H54 (cell line): ENCODE measurements around the gene PMCH.
A peak's percentile ranks its signal among the peaks of the same experiment; 100 is the strongest.
"Not testable (repeated sequence)": the region's sequence is repeated elsewhere in the genome, so short reads cannot be mapped to it uniquely, and the experiment has no call there.

ENCODE experiments used
- DNase-seq: peaks from one replicate; pipeline ENCODE4 v3.0.0; 2011; ENCODE audit warnings: low spot score, mixed read lengths; ENCODE audit not compliant: insufficient read length
- FAIRE-seq: peaks from 3 replicates; lab custom pipeline; 2011; peaks lifted over from hg19 to GRCh38; lab: Jason Lieb, UNC
- POLR2A ChIP-seq: IDR thresholded peaks from 2 replicates; pipeline ENCODE4 v1.6.1; 2011; ENCODE audit warnings: low read depth, mild to moderate bottlenecking, low read length

Gene PMCH

DNA sequence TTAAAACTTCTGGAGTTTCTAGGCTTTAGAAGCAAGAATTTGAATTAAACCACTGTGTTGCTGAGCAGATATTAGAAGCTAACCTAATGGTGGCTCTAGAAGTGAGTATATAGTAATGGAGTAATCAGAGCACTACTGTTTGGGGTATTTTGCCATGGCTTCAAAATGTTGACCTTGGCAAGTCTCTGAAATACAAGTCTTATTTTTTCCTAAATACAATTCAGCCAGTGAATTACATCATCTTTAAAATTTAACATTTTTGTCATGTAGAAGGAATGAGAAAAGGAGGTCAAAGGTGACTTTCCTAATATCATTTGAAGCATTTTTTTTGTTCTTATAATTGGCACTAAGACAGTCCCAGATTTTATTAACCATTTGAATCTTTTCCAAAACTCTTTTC, 25.2 kb downstream of the PMCH start:
- no peak for FAIRE-seq
- no peak for DNase-seq

DNA sequence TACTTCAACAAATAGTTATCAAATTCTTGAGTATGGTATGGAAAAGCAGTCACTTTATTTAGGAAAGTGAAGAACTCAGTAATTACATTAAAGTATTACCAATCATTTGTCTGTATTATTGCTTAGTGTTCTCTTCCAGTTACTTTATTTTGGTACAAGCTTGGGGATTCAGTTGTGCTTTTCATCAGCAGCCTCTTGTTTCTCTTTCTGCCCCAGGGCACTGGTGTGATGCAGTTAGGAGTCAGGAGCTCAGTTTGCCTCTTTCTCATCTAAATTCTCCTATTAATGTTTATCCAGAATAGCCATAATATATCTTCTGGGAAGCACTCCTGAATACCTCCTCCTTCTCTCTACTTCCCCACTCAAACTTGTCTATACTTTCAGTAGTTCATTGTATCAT, 25.7 kb downstream of the PMCH start:
- TF ChIP-seq POLR2A, result no peak
- no peak for FAIRE-seq
- no peak for DNase-seq

More for the DNA sequence above, 25.2 kb downstream of the PMCH start:
- TF ChIP-seq POLR2A, result no peak

DNA sequence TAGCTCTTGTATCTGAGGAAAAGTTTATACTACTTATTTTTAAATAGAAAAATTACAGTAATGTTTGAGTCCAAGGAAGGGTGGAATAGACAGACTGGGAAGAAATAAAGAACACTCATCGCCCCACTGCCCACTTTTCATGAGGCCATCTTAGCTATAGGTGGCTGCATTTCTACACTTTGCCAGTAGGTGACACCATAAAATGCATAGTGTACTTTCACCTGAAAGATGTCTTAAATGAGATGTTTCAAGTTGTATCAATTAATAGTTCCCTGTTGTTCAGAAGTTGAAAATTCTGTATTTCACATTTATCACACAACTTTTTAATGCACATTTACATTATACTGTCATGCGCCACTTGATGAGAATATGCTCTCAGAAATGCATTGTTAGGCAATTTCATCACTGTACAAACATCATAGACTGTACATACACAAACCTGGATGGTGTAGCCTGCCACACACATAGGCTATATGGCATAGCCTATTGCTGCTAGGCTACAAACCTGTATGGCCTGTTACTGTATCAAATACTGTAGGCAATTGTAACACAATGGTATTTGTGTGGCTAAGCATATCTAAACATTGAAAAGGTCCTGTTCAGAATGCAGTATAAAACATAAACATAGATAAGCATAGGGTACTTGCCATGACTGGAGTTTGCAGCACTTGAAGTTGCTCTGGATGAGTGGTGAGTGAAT, 27.6 kb downstream of the PMCH start:
- FAIRE-seq, result peak; percentile 60
- no peak for TF ChIP-seq POLR2A
- DNase-seq, result no peak

DNA sequence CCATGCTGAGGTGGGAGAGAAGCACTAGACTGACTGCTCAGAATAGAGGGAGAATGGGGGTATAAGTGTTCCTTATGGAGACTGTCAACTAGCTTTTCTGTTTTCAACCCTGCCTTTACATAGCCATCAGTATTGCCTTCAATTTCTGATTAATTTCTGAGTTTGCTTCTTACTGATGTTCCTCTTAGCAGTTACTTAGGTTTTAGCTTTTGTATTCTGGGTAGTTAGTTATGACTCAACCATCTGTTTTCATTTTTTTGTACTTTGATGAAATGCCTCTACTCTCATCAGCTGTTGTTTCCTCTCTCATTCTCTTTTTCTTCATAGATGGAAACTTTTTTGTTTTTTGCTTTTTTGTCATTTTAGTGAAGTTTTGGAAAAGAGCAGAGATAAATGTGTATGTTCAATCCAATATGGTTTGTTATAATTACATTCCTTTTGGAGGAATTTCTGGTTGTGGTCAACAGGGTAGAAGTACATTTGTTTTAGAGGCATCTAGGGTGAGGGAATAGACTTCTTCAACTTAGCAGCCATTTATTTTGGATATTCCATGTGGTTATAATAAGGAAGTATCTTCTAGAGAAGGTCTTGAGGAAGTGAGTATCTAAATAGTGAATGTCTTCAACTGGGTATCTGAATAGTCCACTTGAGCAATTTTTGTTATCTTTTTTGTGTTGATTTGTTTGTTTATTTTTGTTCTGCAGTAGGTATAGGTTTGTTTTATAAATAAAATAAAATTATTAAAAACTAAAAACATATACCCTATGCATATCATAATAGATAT, 29.6 kb downstream of the PMCH start:
- no peak for DNase-seq
- TF ChIP-seq POLR2A, result no peak
- no peak for FAIRE-seq

DNA sequence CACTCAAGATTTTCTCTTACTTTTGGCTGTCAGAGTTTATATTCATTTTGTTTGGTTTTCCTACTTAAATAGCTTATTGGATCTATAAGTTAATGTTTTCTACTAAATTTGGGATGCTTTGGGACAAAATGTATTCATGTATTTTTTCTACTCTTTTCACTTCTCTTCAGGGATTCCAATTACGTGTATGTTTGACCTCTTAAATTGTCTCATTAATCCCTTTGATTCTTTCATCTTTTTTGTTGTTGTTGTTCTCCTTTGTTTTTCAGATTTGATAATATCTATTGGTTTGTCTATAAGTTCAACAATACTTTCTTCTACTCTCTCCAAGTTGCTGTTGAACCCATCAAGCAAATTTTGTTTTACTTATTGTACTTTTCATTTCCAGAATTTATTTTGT, 34.2 kb downstream of the PMCH start:
- no peak for DNase-seq
- FAIRE-seq, result no peak
- no peak for TF ChIP-seq POLR2A

DNA sequence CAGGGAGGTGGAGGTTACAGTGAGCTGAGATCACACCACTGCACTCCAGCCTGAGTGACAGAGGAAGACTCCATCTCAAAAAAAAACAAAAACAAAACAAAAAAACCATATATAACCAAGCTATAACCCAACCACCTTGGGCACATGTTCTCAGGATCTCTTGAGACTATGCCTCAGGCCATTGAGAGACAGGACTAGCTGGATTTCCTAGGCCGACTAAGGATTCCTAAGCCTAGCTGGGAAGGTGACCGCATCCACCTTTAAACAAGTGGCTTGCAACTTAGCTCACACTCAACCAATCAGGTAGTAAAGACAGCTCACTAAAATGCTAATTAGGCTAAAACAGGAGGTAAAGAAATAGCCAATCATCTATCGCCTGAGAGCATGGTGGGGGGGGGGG, 42.4 kb downstream of the PMCH start:
- DNase-seq, FAIRE-seq: not testable (repeated sequence)

DNA sequence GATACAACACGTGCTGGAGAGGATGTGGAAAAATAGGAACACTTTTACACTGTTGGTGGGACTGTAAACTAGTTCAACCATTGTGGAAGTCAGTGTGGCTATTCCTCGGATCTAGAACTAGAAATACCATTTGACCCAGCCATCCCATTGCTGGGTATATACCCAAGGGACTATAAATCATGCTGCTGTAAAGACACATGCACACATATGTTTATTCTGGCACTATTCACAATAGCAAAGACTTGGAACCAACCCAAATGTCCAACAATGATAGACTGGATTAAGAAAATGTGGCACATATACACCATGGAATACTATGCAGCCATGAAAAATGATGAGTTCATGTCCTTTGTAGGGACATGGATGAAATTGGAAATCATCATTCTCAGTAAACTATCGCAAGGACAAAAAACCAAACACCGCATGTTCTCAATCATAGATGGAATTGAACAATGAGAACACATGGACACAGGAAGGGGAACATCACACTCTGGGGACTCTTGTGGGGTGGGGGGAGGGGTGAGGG, 50.5 kb downstream of the PMCH start:
- FAIRE-seq, result not testable (repeated sequence)

More for the DNA sequence above, 50.5 kb downstream of the PMCH start:
- not testable (repeated sequence) for DNase-seq
